NCI-H2029 treated with DMSO at 0.1 percent for 48 hours (cell line): ENCODE results near the gene LPIN3.

ENCODE experiments used
- DNase-seq: peaks from one replicate; lab custom pipeline; 2025; lab: John Stamatoyannopoulos, UW

The LPIN3 gene

GRCh38 chr20:41393705-41394066, 53.1 kb downstream of the LPIN3 start:
- DNase-seq: no peak

GRCh38 chr20:41394081-41394480, 53.5 kb downstream of the LPIN3 start:
- DNase-seq: no peak

DNA sequence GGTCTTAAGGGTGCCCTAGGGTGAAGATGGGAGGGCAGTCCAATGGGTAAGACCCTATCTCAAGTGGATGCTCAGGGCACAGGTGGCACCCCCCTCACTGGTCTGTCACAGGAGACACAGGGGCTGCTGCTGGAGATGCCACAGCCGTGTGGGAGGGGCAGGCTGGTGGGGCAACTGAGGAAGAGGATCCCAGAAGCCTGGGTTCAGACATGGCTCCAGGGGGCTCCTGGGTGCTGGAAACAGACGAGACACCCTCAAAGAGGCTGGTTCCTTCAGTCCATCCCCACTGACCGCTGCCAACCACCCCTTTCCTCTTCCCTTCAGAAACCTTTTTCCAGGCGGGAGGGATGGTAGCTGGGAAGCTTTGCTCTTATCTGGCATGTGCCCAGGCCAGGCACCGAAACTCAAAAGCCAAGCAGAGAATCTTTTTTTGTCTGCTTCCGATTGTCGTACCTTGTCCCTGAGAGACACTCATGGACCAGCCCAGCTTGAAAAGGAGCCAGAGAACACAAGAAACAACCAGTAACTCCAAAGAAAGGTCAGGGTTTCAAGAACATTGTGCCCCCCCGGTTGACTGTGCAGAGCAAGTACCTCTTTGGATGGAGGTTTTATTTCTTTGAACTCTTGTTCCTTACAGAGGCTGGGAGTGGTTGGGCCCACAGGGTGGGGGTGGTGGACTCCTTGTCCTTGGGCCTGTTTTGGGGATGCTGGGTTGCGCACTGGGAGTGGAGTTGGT, 54.5 kb downstream of the LPIN3 start:
- DNase-seq: no peak

GRCh38 chr20:41395667-41396664, 55.3 kb downstream of the LPIN3 start:
- no peak for DNase-seq

DNA sequence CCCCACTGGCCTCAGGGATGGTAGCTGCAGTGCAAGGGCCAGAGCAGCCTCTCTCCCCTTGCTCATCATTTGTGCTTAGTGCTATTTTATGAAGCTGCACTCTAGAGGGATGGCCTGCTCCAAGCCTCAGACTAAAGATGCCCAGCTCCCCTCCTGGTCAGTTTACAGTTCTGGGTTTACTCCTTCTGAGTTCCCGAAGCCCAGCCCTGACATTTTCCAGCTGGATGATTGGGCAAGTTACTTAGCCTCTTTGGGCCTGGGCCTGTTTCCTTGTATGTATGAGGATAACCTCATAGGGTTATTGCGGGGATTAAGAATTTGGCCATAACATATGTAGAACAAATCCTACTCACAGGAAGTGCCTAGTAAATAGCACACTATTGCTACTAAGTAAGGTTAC, 57.8 kb downstream of the LPIN3 start:
- no peak for DNase-seq

- no peak for DNase-seq
Measured at GRCh38 chr20:41403604-41404003, 63.0 kb downstream of the LPIN3 start.

- DNase-seq: no peak
Measured at GRCh38 chr20:41405436-41405835, 64.8 kb downstream of the LPIN3 start.

GRCh38 chr20:41406353-41406752, 65.7 kb downstream of the LPIN3 start:
- no peak for DNase-seq

DNA sequence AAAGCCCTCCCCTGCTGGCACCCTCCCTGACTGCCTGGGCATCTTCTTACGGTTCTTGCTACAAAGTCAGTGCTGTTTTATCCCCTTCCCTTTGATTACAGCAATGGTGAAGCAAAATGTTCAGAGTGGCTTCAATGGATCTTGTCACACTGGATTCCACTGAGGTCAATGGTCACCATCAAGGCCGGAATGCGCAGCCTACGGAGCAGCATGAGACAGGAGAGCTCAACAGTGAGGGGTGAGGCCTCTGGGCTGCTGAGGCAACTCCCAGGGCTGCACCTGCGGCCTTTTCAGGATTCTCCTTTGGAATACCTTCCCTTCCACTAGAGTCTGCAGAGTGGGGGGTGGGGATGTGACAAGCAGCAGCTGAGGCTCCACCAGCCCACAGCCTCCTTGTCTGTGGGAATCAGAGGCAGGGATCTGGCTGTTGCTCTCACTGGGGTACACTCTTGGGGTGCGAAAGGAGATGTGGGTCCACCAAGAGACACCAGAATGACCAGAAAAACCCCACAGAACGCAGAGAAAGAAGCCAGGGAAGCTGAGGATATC, 66.3 kb downstream of the LPIN3 start:
- no peak for DNase-seq

GRCh38 chr20:41407607-41408006, 67.0 kb downstream of the LPIN3 start:
- DNase-seq: no peak

GRCh38 chr20:41408156-41408794, 67.7 kb downstream of the LPIN3 start:
- no peak for DNase-seq

- DNase-seq: no peak
Measured at GRCh38 chr20:41408986-41409385, 68.4 kb downstream of the LPIN3 start.
